Heart left ventricle (tissue), 16 donors: ENCODE data around the gene MAPKAP1. TPM values are rescaled to one million over a fixed set of nuclear protein-coding genes. Genes with fewer than 3 reads are reported as not detected.
A peak's percentile ranks its signal among the peaks of the same experiment; 100 is the strongest.

Experiments
- ATAC-seq, 4 donors: fragments of 200-7000 bp; cut with Tn5 transposase; one replicate each; pipeline ENCODE4 v1.9.1; 2020 to 2022; ENCODE audit warnings: moderate library complexity in 4 of 4, mild to moderate bottlenecking in 3 of 4, moderate number of reproducible peaks in 1 of 4
- DNase-seq, 5 donors: peaks; one replicate each; pipeline ENCODE4 v3.0.0-alpha.2; 2020
- H3K27ac ChIP-seq, 12 donors: fragments of 200-600 bp; sonication (generic) in 4 of 12; one replicate each; pipeline versions ENCODE4 v1.5.0 to v1.8.0; 2016 to 2022; ENCODE audit warnings: mild to moderate bottlenecking in 2 of 12
- H3K27me3 ChIP-seq, 9 donors: fragments of 200-600 bp; sonication (generic) in 2 of 9; one replicate each; pipeline versions ENCODE4 v1.5.1 to v1.8.0; 2016 to 2022; ENCODE audit warnings: mild to moderate bottlenecking in 3 of 9
- H3K36me3 ChIP-seq, 9 donors: fragments of 200-600 bp; sonication (generic) in 2 of 9; one replicate each; pipeline versions ENCODE4 v1.5.0 to v1.8.0; 2018 to 2022; ENCODE audit warnings: mild to moderate bottlenecking in 2 of 9
- H3K4me1 ChIP-seq, 12 donors: fragments of 200-600 bp; sonication (generic) in 4 of 12; one replicate each; pipeline versions ENCODE4 v1.5.0 to v1.8.0; 2016 to 2022; ENCODE audit warnings: mild to moderate bottlenecking in 3 of 12
- H3K4me3 ChIP-seq, 12 donors: fragments of 200-600 bp; sonication (generic) in 4 of 12; one replicate each; pipeline versions ENCODE4 v1.5.0 to v1.8.0; 2017 to 2022; ENCODE audit warnings: mild to moderate bottlenecking in 9 of 12, moderate library complexity in 4 of 12
- H3K9me3 ChIP-seq, 12 donors: fragments of 200-600 bp; sonication (generic) in 4 of 12; one replicate each; pipeline versions ENCODE4 v1.5.0 to v1.8.0; 2016 to 2022; ENCODE audit warnings: mild to moderate bottlenecking in 1 of 12
- POLR2A ChIP-seq, 2 donors: fragments of 450-650 bp; IDR thresholded peaks; one replicate each; pipeline ENCODE4 v1.6.1; 2017; ENCODE audit warnings: antibody characterized with exemption in 2 of 2, mild to moderate bottlenecking in 2 of 2, moderate library complexity in 2 of 2
- WGBS, 4 donors: extraction: QIAGEN DNeasy Blood & Tissue Kit in 2 of 4; methylation state at CpG; one replicate each; pipeline versions ENCODE4 v1.1.5 to v1.1.7; 2013 to 2018; 5-methylcytosine and 5-hydroxymethylcytosine counted together
- intact Hi-C, 10 donors: fragments of 100-400 bp; cut with DNase I; formaldehyde crosslinking; loops; one replicate each; pipeline versions ENCODE4 v1.11.1 to v1.14.2; 2022
- polyA plus RNA-seq, 2 donors: library from polyadenylated mRNA; stranded (reverse); fragments of 200-250 nt; gene quantifications; one replicate each; pipeline ENCODE4 v1.2.3, GENCODE V29; 2013
- total RNA-seq, 9 donors: library from RNA; depleted of rRNA in 2 of 9; stranded (reverse); fragments of >200 nt in 2 of 9; fragmentation: NEBNext Ultra II Directional in 3 of 9; extraction: Animal tissue kit (Norgen Biotek cat#: 25700) in 3 of 9; gene quantifications; one replicate each; pipeline versions ENCODE4 v1.1.0 to v1.2.4, GENCODE V29; 2016 to 2023
- TF ChIP-seq, protein P1 (sequence below), 12 donors: fragments of 200-600 bp; sonication (generic) in 4 of 12; IDR thresholded peaks; one replicate each; pipeline versions ENCODE4 v1.5.0 to v1.8.0; 2018 to 2022; ENCODE audit warnings: antibody characterized with exemption in 12 of 12, mild to moderate bottlenecking in 5 of 12
- donor health status: ischemic (EF 13 %, LVEDD 7.1; RV severe dilation, severe dysfunction).
- donor health status: healthy with polysubstance abuse.
- donor health status: DM: no; HTN: yes; CAD: no.
- donor health status: DM: no; HTN: no; CAD: no.
- donor health status: ischemic (EF 25% LVEDD 6.9; RV normal size, moderate dysfunction).
- donor health status: ischemic (EF 25% LVEDD 5.7; RV mildly dilated, moderate dysfunction).
- donor health status: healthy.
- donor health status: DM: yes; HTN: yes; CAD: no.
- donor health status: ischemic (EF 35%, LVEDD 5.7; RV mildly dilated, moderate dysfunction).
- donor health status: nonischemic (EF 11% LVEDD 7.7; RV severe dilation, severe dysfunction).
- donor health status: DM: yes; HTN: yes; CAD: no.
- donor health status: PGD.
- donor health status: ischemic (EF 29% LVEDD 5.4; RV normal size, mild dysfunction).
- donor health status: nonischemic (EF 23%, LVEDD 6.1; RV moderate dilation, normal function).

Gene MAPKAP1
- total and polyA plus RNA-seq, 11 donors, result 76.2 to 145 (median 124) TPM

DNA sequence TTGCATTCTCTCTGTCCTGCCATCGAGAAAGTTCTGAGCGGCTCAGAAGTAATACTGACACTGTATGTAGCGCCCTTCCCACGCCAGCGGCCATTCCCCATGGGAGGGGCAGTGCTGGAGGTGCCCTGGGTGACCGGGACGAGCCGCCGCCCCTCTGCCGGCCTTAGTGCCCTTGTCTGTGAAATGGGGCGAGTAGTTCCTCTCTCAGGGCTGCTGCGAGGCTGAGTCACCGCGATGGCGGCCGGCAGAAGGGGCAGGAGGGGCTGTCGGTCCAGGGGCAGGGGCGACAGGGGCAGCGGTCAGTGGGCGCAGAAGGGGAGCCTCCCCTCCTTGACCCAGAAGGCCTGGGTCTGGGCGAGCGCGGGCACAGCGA is 296.5 kb downstream of the MAPKAP1 start:
- peak overlapping the region in 2 of 12 donors; percentile 39 to 75 for H3K27ac ChIP-seq
- WGBS, 4 donors, result 88 to 97% (median 93%) methylated on average over 24 of the region's 24 CpGs
- peaks cover 0 to 13% (median 5%) of the 10 kb centered on the region in 12 donors for H3K4me1 ChIP-seq
- peak overlapping the region in 3 of 12 donors; percentile 40 to 52 (median 42) for H3K4me3 ChIP-seq
- no peaks in the 10 kb centered on the region for H3K9me3 ChIP-seq
- no peaks in the 10 kb centered on the region for H3K36me3 ChIP-seq
- intact Hi-C loops, result loop anchor here in 2 of 10 donors (5.0 to 10.0 kb wide), 2 partner anchors 224 to 337 kb away; partner anchors contain the start of gene PBX3 (in 1 of the 2)
- no peak for TF ChIP-seq POLR2A (IDR thresholded peaks at IDR 0.05)
- TF ChIP-seq, protein P1, sequence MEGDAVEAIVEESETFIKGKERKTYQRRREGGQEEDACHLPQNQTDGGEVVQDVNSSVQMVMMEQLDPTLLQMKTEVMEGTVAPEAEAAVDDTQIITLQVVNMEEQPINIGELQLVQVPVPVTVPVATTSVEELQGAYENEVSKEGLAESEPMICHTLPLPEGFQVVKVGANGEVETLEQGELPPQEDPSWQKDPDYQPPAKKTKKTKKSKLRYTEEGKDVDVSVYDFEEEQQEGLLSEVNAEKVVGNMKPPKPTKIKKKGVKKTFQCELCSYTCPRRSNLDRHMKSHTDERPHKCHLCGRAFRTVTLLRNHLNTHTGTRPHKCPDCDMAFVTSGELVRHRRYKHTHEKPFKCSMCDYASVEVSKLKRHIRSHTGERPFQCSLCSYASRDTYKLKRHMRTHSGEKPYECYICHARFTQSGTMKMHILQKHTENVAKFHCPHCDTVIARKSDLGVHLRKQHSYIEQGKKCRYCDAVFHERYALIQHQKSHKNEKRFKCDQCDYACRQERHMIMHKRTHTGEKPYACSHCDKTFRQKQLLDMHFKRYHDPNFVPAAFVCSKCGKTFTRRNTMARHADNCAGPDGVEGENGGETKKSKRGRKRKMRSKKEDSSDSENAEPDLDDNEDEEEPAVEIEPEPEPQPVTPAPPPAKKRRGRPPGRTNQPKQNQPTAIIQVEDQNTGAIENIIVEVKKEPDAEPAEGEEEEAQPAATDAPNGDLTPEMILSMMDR (IDR thresholded peaks at IDR 0.05), result no peak
- peaks cover 0 to 3% (median 0%) of the 10 kb centered on the region in 9 donors for H3K27me3 ChIP-seq
- DNase-seq, result peak in 2 of 5 donors; percentile 19 to 59
- no peak for ATAC-seq

DNA sequence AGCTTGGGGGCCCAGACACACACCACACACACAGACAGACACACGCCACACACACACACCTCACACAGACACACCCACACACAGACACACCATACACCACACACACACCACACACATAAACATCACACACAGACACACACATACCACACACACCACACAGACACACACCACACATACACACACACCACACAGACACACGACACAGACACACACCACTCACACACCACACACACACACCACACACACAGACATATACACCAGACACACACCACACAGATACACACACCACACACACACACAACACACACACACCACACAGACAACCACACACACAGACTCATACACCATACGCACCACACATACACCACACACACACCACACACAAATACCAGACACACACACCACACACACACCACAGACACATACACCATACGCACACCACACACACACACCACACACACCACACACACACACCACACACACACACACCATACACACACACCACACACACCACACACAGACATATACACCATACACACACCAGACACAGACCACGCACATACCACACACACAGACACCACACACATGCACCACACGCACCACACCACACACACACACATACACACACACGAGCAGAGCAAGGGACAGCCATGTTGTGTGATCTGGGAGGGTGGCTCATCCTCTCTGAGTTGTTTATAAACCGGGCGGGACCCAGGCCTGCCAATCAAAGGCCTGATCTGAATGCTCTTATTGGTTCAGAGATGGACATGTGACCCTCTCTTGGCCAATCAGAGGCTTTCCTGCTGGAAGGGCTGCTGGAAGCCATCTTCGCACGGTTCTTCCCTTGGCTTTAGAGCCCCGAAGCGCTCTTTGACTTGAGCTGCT is 297.1 kb downstream of the MAPKAP1 start:
- WGBS, 4 donors, result 91 to 98% (median 96%) methylated on average over 13 of the region's 13 CpGs
- H3K4me1 ChIP-seq, result peaks cover 0 to 13% (median 5%) of the 10 kb centered on the region in 12 donors
- peaks cover 0 to 3% (median 0%) of the 10 kb centered on the region in 9 donors for H3K27me3 ChIP-seq
- H3K27ac ChIP-seq, result peak overlapping the region in 2 of 12 donors; percentile 39 to 75
- no peaks in the 10 kb centered on the region for H3K9me3 ChIP-seq
- H3K36me3 ChIP-seq, result no peaks in the 10 kb centered on the region
- peak overlapping the region in 3 of 12 donors; percentile 40 to 52 (median 42) for H3K4me3 ChIP-seq
- ATAC-seq (peak in 1 of 4 donors; percentile 28), DNase-seq (peak in 3 of 5 donors; percentile 37 to 70 (median 51))
- TF ChIP-seq POLR2A (IDR thresholded peaks at IDR 0.05), result no peak
- TF ChIP-seq, protein P1 (IDR thresholded peaks at IDR 0.05), result no peak
- intact Hi-C loops, result loop anchor here (2.0 to 10.0 kb wide), 13 partner anchors 55 to 1082 kb away; partner anchors contain the start of gene PBX3 (in 1 of the 10)

DNA sequence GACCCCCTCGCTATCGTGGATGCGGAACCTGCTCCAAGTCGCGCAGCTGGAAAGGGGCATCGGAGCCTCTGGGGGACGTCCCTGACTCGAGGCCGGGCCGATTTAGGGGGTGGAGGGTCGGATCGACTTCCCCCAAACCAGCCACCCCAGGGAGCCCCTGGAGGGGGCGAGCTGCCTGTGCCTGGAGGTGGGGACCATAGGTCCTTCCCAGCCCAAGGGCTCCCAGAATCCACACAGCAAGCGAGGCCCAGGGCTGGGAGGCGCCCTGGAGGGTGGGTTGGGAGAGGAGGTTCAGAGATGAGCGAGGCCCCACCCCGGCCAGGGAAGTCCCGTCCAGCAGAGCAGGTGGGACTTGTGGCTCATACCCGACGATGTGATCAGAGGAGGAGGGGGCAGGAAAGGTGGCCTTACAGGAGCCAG is 297.8 kb downstream of the MAPKAP1 start:
- WGBS, 4 donors, result 83 to 91% (median 90%) methylated on average over 19 to 20 of the region's 20 CpGs
- H3K9me3 ChIP-seq, result no peaks in the 10 kb centered on the region
- H3K27me3 ChIP-seq, result peaks cover 0 to 3% (median 0%) of the 10 kb centered on the region in 9 donors
- no peak overlapping the region for H3K4me3 ChIP-seq
- DNase-seq (peak in 1 of 5 donors; percentile 45), ATAC-seq (no peak)
- H3K4me1 ChIP-seq, result peaks cover 0 to 13% (median 5%) of the 10 kb centered on the region in 12 donors
- intact Hi-C loops, result loop anchor here (2.0 to 10.0 kb wide), 11 partner anchors 56 to 1083 kb away; no protein-coding TSS in a partner anchor
- no peak overlapping the region for H3K27ac ChIP-seq
- TF ChIP-seq, protein P1 (IDR thresholded peaks at IDR 0.05), result no peak
- TF ChIP-seq POLR2A (IDR thresholded peaks at IDR 0.05), result no peak
- no peaks in the 10 kb centered on the region for H3K36me3 ChIP-seq
